HepG2 (cell line): ENCODE measurements around the gene ARF6. TPM values are rescaled to one million over a fixed set of nuclear protein-coding genes. Genes with fewer than 3 reads are reported as not detected.

Experiments used
- ARNT2 ChIP-seq: sonication (generic); formaldehyde crosslinking; IDR thresholded peaks from 2 replicates; pipeline ENCODE4 v1.8.0; 2022; ENCODE audit warnings: mild to moderate bottlenecking, low read depth, missing genetic modification reagents, moderate library complexity
- CC2D1A ChIP-seq: sonication (generic); formaldehyde crosslinking; IDR thresholded peaks from 2 replicates; pipeline ENCODE4 v1.8.1; 2023; ENCODE audit warnings: mild to moderate bottlenecking, missing genetic modification reagents
- ERF ChIP-seq: IDR thresholded peaks from 2 replicates; pipeline ENCODE4 v1.6.1; 2018; ENCODE audit warnings: missing biosample characterization, missing genetic modification reagents
- ESRRA ChIP-seq: sonication (generic); formaldehyde crosslinking; IDR thresholded peaks from 2 replicates; pipeline ENCODE4 v1.5.1; 2020; ENCODE audit warnings: mild to moderate bottlenecking, low read depth, missing genetic modification reagents
- HES4 ChIP-seq: sonication (generic); formaldehyde crosslinking; IDR thresholded peaks from 2 replicates; pipeline ENCODE4 v1.9.0; 2021; ENCODE audit warnings: mild to moderate bottlenecking, missing genetic modification reagents, borderline replicate concordance
- IKZF4 ChIP-seq: sonication (generic); formaldehyde crosslinking; IDR thresholded peaks from 2 replicates; pipeline ENCODE4 v1.5.1; 2020; ENCODE audit warnings: borderline replicate concordance, mild to moderate bottlenecking, low read depth, missing genetic modification reagents; ENCODE audit errors: not compliant biosample characterization
- MZF1 ChIP-seq: sonication (generic); formaldehyde crosslinking; IDR thresholded peaks from 2 replicates; pipeline ENCODE4 v1.8.1; 2023; ENCODE audit warnings: mild to moderate bottlenecking, missing genetic modification reagents, borderline replicate concordance
- RBFOX2 ChIP-seq: fragments of 200-400 bp; formaldehyde crosslinking; IDR thresholded peaks from 2 replicates; pipeline ENCODE4 v1.6.1; 2017; ENCODE audit warnings: low read depth, mild to moderate bottlenecking, low read length
- TAF1 ChIP-seq: sonication (generic); formaldehyde crosslinking; IDR thresholded peaks from 2 replicates; pipeline ENCODE4 v1.4.0; 2020; ENCODE audit warnings: missing genetic modification reagents
- TAF15 ChIP-seq: fragments of 200-400 bp; formaldehyde crosslinking; IDR thresholded peaks from one replicate; pipeline ENCODE4 v1.6.1; 2018; ENCODE audit warnings: mild to moderate bottlenecking, low read depth, low read length; ENCODE audit not compliant: poor library complexity, severe bottlenecking
- THYN1 ChIP-seq: sonication (generic); formaldehyde crosslinking; IDR thresholded peaks from 2 replicates; pipeline ENCODE4 v1.8.1; 2023; ENCODE audit warnings: low read depth, mild to moderate bottlenecking, moderate library complexity, missing genetic modification reagents, borderline replicate concordance
- ZFX ChIP-seq: sonication (generic); formaldehyde crosslinking; IDR thresholded peaks from 2 replicates; pipeline ENCODE4 v1.4.0; 2020; ENCODE audit warnings: mild to moderate bottlenecking, low read depth, missing genetic modification reagents, moderate library complexity
- ZNF207 ChIP-seq: fragments of 450-650 bp; IDR thresholded peaks from 2 replicates; pipeline ENCODE4 v1.6.1; 2016; ENCODE audit warnings: antibody characterized with exemption, borderline replicate concordance
- ZNF33A ChIP-seq: sonication (generic); formaldehyde crosslinking; IDR thresholded peaks from 2 replicates; pipeline ENCODE4 v1.5.1; 2020; ENCODE audit warnings: missing genetic modification reagents, mild to moderate bottlenecking, moderate library complexity, borderline replicate concordance
- ZNF7 ChIP-seq: IDR thresholded peaks from 2 replicates; pipeline ENCODE4 v1.6.1; 2016; ENCODE audit warnings: missing biosample characterization, missing genetic modification reagents
- ZNF713 ChIP-seq: sonication (generic); formaldehyde crosslinking; IDR thresholded peaks from 2 replicates; pipeline ENCODE4 v1.4.0; 2020; ENCODE audit warnings: mild to moderate bottlenecking, missing genetic modification reagents
- ZSCAN12 ChIP-seq: sonication (generic); formaldehyde crosslinking; IDR thresholded peaks from 2 replicates; pipeline ENCODE4 v1.9.0; 2021; ENCODE audit warnings: mild to moderate bottlenecking, missing genetic modification reagents
- polyA plus RNA-seq, 8 experiments: library from polyadenylated mRNA; depleted of rRNA in 3 of 8; stranded (reverse) in 7 of 8; unstranded in 1 of 8; fragments of >200 nt; fragmentation: Illumina TruSeq in 4 of 8; extraction: Trizol in 4 of 8; gene quantifications; 2 replicates each; pipeline versions ENCODE4 v1.2.1 to v1.2.3, GENCODE V29; 2011 to 2016; ENCODE audit warnings: low read depth in 4 of 8, missing spikeins in 1 of 8, mixed read lengths in 1 of 8; ENCODE audit not compliant: insufficient read depth in 1 of 8
- total RNA-seq, 5 experiments: library from RNA; depleted of rRNA; stranded (reverse); fragments of >200 nt; fragmentation: Illumina TruSeq; extraction: Trizol; gene quantifications; 2 replicates each; pipeline ENCODE4 v1.2.3, GENCODE V29; 2016; ENCODE audit warnings: low read depth in 1 of 5
- TF ChIP-seq, protein P1 (sequence below): sonication (generic); formaldehyde crosslinking; IDR thresholded peaks from 2 replicates; pipeline ENCODE4 v1.8.0; 2022; ENCODE audit warnings: missing genetic modification reagents, mild to moderate bottlenecking, borderline replicate concordance
- TF ChIP-seq, protein P2 (sequence below): fragments of 450-650 bp; IDR thresholded peaks from 2 replicates; pipeline ENCODE4 v1.6.1; 2017
- TF ChIP-seq, protein P3 (sequence below): sonication (generic); formaldehyde crosslinking; IDR thresholded peaks from 2 replicates; pipeline ENCODE4 v1.4.0; 2020; ENCODE audit warnings: mild to moderate bottlenecking, missing genetic modification reagents
- TF ChIP-seq, protein P4 (sequence below): sonication (generic); formaldehyde crosslinking; IDR thresholded peaks from 2 replicates; pipeline ENCODE4 v1.4.0; 2020; ENCODE audit warnings: mild to moderate bottlenecking, low read depth, missing genetic modification reagents
- TF ChIP-seq, protein P5 (sequence below): conservative IDR thresholded peaks from 2 replicates; pipeline ENCODE4 v1.6.1; 2018; ENCODE audit warnings: missing genetic modification reagents

ARF6 gene
- total and polyA plus RNA-seq, 2 of the 13 experiments (the other 11 are each of a cell fraction or from before 2014, with no cell fraction given): 12.7 to 31.9 TPM

DNA sequence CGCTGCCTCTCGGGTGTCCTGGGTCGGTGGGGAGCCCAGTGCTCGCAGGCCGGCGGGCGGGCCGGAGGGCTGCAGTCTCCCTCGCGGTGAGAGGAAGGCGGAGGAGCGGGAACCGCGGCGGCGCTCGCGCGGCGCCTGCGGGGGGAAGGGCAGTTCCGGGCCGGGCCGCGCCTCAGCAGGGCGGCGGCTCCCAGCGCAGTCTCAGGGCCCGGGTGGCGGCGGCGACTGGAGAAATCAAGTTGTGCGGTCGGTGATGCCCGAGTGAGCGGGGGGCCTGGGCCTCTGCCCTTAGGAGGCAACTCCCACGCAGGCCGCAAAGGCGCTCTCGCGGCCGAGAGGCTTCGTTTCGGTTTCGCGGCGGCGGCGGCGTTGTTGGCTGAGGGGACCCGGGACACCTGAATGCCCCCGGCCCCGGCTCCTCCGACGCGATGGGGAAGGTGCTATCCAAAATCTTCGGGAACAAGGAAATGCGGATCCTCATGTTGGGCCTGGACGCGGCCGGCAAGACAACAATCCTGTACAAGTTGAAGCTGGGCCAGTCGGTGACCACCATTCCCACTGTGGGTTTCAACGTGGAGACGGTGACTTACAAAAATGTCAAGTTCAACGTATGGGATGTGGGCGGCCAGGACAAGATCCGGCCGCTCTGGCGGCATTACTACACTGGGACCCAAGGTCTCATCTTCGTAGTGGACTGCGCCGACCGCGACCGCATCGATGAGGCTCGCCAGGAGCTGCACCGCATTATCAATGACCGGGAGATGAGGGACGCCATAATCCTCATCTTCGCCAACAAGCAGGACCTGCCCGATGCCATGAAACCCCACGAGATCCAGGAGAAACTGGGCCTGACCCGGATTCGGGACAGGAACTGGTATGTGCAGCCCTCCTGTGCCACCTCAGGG, 679 bp downstream of the ARF6 start (continued):
- TF ChIP-seq, protein P1, sequence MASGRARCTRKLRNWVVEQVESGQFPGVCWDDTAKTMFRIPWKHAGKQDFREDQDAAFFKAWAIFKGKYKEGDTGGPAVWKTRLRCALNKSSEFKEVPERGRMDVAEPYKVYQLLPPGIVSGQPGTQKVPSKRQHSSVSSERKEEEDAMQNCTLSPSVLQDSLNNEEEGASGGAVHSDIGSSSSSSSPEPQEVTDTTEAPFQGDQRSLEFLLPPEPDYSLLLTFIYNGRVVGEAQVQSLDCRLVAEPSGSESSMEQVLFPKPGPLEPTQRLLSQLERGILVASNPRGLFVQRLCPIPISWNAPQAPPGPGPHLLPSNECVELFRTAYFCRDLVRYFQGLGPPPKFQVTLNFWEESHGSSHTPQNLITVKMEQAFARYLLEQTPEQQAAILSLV (CRISPR knock-in tag): 0 out of 2 replicates have a peak, but pooled peaks have one; percentile 26
- TF ChIP-seq HES4 (peak; percentile 82; the same call in 1 of the 2 replicates), CC2D1A (CRISPR knock-in tag) (no peak), ZFX (peak; percentile 2; the same call in 1 of the 2 replicates), MZF1 (CRISPR knock-in tag) (no peak), IKZF4 (CRISPR knock-in tag) (peak; percentile 12), ZNF207 (no peak), THYN1 (CRISPR knock-in tag) (no peak), ZSCAN12 (0 out of 2 replicates have a peak, but pooled peaks have one; percentile 30), ZNF7 (CRISPR knock-in tag) (no peak), ARNT2 (CRISPR knock-in tag) (no peak; the same call in 1 of the 2 replicates), ZNF713 (CRISPR knock-in tag) (no peak), TAF15 (peak; percentile 14), TAF1 (CRISPR knock-in tag) (no peak), ESRRA (CRISPR knock-in tag) (no peak; the same call in 1 of the 2 replicates), ZNF33A (CRISPR knock-in tag) (no peak), ERF (CRISPR knock-in tag) (no peak), RBFOX2 (peak; percentile 91)
- TF ChIP-seq, protein P2, sequence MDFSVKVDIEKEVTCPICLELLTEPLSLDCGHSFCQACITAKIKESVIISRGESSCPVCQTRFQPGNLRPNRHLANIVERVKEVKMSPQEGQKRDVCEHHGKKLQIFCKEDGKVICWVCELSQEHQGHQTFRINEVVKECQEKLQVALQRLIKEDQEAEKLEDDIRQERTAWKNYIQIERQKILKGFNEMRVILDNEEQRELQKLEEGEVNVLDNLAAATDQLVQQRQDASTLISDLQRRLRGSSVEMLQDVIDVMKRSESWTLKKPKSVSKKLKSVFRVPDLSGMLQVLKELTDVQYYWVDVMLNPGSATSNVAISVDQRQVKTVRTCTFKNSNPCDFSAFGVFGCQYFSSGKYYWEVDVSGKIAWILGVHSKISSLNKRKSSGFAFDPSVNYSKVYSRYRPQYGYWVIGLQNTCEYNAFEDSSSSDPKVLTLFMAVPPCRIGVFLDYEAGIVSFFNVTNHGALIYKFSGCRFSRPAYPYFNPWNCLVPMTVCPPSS: no peak
- TF ChIP-seq, protein P3, sequence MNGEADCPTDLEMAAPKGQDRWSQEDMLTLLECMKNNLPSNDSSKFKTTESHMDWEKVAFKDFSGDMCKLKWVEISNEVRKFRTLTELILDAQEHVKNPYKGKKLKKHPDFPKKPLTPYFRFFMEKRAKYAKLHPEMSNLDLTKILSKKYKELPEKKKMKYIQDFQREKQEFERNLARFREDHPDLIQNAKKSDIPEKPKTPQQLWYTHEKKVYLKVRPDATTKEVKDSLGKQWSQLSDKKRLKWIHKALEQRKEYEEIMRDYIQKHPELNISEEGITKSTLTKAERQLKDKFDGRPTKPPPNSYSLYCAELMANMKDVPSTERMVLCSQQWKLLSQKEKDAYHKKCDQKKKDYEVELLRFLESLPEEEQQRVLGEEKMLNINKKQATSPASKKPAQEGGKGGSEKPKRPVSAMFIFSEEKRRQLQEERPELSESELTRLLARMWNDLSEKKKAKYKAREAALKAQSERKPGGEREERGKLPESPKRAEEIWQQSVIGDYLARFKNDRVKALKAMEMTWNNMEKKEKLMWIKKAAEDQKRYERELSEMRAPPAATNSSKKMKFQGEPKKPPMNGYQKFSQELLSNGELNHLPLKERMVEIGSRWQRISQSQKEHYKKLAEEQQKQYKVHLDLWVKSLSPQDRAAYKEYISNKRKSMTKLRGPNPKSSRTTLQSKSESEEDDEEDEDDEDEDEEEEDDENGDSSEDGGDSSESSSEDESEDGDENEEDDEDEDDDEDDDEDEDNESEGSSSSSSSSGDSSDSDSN: peak; percentile 73; the same call in 1 of the 2 replicates
- TF ChIP-seq, protein P4, sequence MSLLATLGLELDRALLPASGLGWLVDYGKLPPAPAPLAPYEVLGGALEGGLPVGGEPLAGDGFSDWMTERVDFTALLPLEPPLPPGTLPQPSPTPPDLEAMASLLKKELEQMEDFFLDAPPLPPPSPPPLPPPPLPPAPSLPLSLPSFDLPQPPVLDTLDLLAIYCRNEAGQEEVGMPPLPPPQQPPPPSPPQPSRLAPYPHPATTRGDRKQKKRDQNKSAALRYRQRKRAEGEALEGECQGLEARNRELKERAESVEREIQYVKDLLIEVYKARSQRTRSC (CRISPR knock-in tag): no peak
- TF ChIP-seq, protein P5, sequence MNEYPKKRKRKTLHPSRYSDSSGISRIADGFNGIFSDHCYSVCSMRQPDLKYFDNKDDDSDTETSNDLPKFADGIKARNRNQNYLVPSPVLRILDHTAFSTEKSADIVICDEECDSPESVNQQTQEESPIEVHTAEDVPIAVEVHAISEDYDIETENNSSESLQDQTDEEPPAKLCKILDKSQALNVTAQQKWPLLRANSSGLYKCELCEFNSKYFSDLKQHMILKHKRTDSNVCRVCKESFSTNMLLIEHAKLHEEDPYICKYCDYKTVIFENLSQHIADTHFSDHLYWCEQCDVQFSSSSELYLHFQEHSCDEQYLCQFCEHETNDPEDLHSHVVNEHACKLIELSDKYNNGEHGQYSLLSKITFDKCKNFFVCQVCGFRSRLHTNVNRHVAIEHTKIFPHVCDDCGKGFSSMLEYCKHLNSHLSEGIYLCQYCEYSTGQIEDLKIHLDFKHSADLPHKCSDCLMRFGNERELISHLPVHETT: 0 out of 2 replicates have a peak, but pooled peaks have one; percentile 1
